ENCODE results near the gene RANBP9. TPM values are rescaled to one million over a fixed set of nuclear protein-coding genes. Genes with fewer than 3 reads are reported as not detected.

The RANBP9 gene
- total and polyA plus RNA-seq, 4 experiments from 2014 or later: 3.4 to 52.9 (median 29.9) TPM

- Mint-ChIP-seq H3K4me1 (peaks cover 8 to 20% (median 12%) of the 10 kb centered on the region in 4 donors), H3K4me3 (peak overlapping the region in 2 of 8 donors; percentile 16 to 66), H3K27me3 (no peaks in the 10 kb centered on the region), H3K36me3 (peaks cover 14 to 27% of the 10 kb centered on the region in 2 donors), H3K27ac (peak overlapping the region in 2 of 7 donors; percentile 32 to 33), H3K9me3 (peaks cover 0 to 1% (median 0%) of the 10 kb centered on the region in 8 donors)
- CTCF ChIA-PET (ENCODE audit: partially characterized antibody): interaction anchor here (0.9 kb wide), 1 partner anchor 11 kb away, joined by 3 read pairs; no protein-coding TSS in a partner anchor
- H3K27me3 ChIP-seq (ENCODE audit: insufficient read depth, low read length): no peaks in the 10 kb centered on the region
- H3K9me3 ChIP-seq (ENCODE audit: control insufficient read depth in 1 of 2, low read length in 2 of 2): no peaks in the 10 kb centered on the region
- DNase-seq: no peak
- H3K4me1 ChIP-seq (ENCODE audit: insufficient read depth, low read length): no peaks in the 10 kb centered on the region
- POLR2A ChIA-PET (ENCODE audit: partially characterized antibody): interaction anchor here (0.7 to 0.9 kb wide), 2 partner anchors 22 to 33 kb away, joined by 3 read pairs; partner anchors contain the start of gene NOL7
- no peak overlapping the region for H3K27ac ChIP-seq (ENCODE audit: low read depth, low read length)
- no peaks in the 10 kb centered on the region for H3K36me3 ChIP-seq (ENCODE audit: insufficient read depth, low read length)
- H3K4me3 ChIP-seq (ENCODE audit: low read length in 2 of 2): no peak overlapping the region
- intact Hi-C loops (cut with micrococcal nuclease): loop anchor here (5.0 kb wide), 1 partner anchor 48 kb away; no protein-coding TSS in a partner anchor
These were observed 62.8 kb downstream of the RANBP9 start for GRCh38 chr6:13648850-13649249.

DNA sequence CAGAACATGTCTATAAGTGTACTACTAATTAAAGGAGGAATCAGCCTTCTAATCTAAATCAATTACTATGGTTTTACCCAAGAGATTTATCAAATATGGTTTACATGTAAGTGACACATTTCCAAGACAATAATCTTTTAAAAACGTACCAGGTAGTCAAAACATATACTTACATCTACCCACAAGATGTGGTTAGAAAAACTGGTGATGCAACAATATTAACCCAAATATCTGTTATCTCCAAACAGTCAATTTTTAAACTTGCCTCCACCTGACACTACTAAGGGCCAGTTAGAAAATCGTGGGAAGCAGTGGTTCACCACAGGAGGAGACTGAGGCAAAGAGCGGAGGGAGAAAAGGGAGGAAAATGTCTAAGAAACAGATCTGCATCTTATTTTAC, 68.5 kb downstream of the RANBP9 start:
- no peak overlapping the region for H3K27ac ChIP-seq (ENCODE audit: low read depth, low read length)
- H3K9me3 ChIP-seq (ENCODE audit: control insufficient read depth in 1 of 2, low read length in 2 of 2): no peaks in the 10 kb centered on the region
- CTCF ChIA-PET (ENCODE audit: partially characterized antibody): no interaction called here
- intact Hi-C loops (cut with micrococcal nuclease): no loop called here
- peaks cover 29% of the 10 kb centered on the region for H3K36me3 ChIP-seq (ENCODE audit: insufficient read depth, low read length)
- H3K27me3 Mint-ChIP-seq: no peaks in the 10 kb centered on the region
- no peak overlapping the region for H3K4me3 Mint-ChIP-seq
- POLR2A ChIA-PET (ENCODE audit: partially characterized antibody): no interaction called here
- peaks cover 12 to 15% (median 14%) of the 10 kb centered on the region in 4 donors for H3K4me1 Mint-ChIP-seq
- H3K36me3 Mint-ChIP-seq: peaks cover 30 to 46% of the 10 kb centered on the region in 2 donors
- H3K4me3 ChIP-seq (ENCODE audit: low read length in 2 of 2): no peak overlapping the region
- no peak for DNase-seq
- no peaks in the 10 kb centered on the region for H3K27me3 ChIP-seq (ENCODE audit: insufficient read depth, low read length)
- H3K27ac Mint-ChIP-seq: peak overlapping the region in 2 of 7 donors; percentile 28 to 36
- H3K4me1 ChIP-seq (ENCODE audit: insufficient read depth, low read length): no peaks in the 10 kb centered on the region
- no peaks in the 10 kb centered on the region for H3K9me3 Mint-ChIP-seq

DNA sequence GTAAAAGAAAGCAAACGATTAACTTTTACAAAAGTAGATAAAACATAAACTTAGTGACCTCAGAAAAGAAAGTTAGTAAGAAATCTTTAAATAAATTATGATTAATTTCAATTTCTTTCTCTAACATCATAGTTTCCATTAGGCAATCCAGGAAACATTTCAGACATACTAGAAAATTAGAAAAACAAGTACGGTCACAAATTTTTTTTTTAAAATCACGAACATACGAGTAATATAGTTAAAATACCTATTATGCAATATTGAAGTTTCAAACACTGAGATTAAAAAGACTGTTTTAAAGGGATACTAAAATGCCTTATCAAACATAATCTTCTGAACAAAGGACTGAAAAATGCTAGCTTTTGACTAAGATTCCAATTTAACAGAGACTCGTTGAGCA, 70.3 kb downstream of the RANBP9 start:
- peaks cover 10% of the 10 kb centered on the region for H3K4me1 ChIP-seq (ENCODE audit: insufficient read depth, low read length)
- H3K9me3 ChIP-seq (ENCODE audit: control insufficient read depth in 1 of 2, low read length in 2 of 2): no peaks in the 10 kb centered on the region
- no peaks in the 10 kb centered on the region for H3K9me3 Mint-ChIP-seq
- intact Hi-C loops (cut with micrococcal nuclease): no loop called here
- no peak for DNase-seq
- POLR2A ChIA-PET (ENCODE audit: partially characterized antibody): interaction anchor here (1.0 kb wide), 1 partner anchor 70 kb away, joined by 3 read pairs; no protein-coding TSS in a partner anchor
- no peaks in the 10 kb centered on the region for H3K27me3 Mint-ChIP-seq
- no peaks in the 10 kb centered on the region for H3K27me3 ChIP-seq (ENCODE audit: insufficient read depth, low read length)
- CTCF ChIA-PET (ENCODE audit: partially characterized antibody): interaction anchor here (1.4 kb wide), 1 partner anchor 26 kb away, joined by 5 read pairs; the partner anchor contains the start of gene NOL7
- peak overlapping the region in 2 of 7 donors; percentile 17 to 22 for H3K27ac Mint-ChIP-seq
- H3K36me3 Mint-ChIP-seq: peaks cover 38 to 56% of the 10 kb centered on the region in 2 donors
- no peak overlapping the region for H3K4me3 Mint-ChIP-seq
- peaks cover 35% of the 10 kb centered on the region for H3K36me3 ChIP-seq (ENCODE audit: insufficient read depth, low read length)
- H3K27ac ChIP-seq (ENCODE audit: low read depth, low read length): no peak overlapping the region
- H3K4me3 ChIP-seq (ENCODE audit: low read length in 2 of 2): no peak overlapping the region
- peaks cover 18 to 30% (median 24%) of the 10 kb centered on the region in 4 donors for H3K4me1 Mint-ChIP-seq

DNA sequence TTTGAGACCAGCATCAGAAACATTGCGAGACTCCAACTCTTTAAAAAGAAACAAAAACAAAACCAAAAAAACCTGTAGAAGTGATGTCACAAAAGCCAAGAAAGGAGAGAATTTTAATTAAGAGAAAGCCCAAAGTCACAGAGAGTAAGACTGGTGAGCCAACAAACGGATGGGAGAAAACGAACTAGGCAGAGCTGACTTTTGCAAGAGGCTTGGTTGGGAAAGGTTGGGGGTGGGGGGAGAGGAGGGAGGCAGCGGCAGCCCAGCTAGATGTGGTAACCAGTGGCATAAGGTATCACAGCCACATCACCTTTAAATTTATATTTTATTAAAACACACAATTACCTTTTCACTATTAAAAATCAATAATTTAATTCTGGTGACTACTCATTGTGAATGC, 73.0 kb downstream of the RANBP9 start:
- intact Hi-C loops (cut with micrococcal nuclease): no loop called here
- ChIA-PET POLR2A (ENCODE audit: partially characterized antibody) (interaction anchor here (0.6 to 0.8 kb wide), 2 partner anchors 17 to 68 kb away, joined by 3 read pairs; no protein-coding TSS in a partner anchor), CTCF (ENCODE audit: partially characterized antibody) (interaction anchor here (1.4 kb wide), 1 partner anchor 186 kb away, joined by 3 read pairs; no protein-coding TSS in a partner anchor)
- Histone ChIP-seq H3K27ac (ENCODE audit: low read depth, low read length) (no peak overlapping the region), H3K36me3 (ENCODE audit: insufficient read depth, low read length) (peaks cover 34% of the 10 kb centered on the region), H3K4me3 (ENCODE audit: low read length in 2 of 2) (no peak overlapping the region), H3K4me1 (ENCODE audit: insufficient read depth, low read length) (peaks cover 18% of the 10 kb centered on the region), H3K9me3 (ENCODE audit: control insufficient read depth in 1 of 2, low read length in 2 of 2) (no peaks in the 10 kb centered on the region), H3K27me3 (ENCODE audit: insufficient read depth, low read length) (no peaks in the 10 kb centered on the region)
- Mint-ChIP-seq H3K9me3 (no peaks in the 10 kb centered on the region), H3K36me3 (peaks cover 48 to 64% of the 10 kb centered on the region in 2 donors), H3K27me3 (no peaks in the 10 kb centered on the region), H3K4me3 (no peak overlapping the region), H3K4me1 (peaks cover 22 to 47% (median 28%) of the 10 kb centered on the region in 4 donors), H3K27ac (peak overlapping the region in 4 of 7 donors; percentile 8 to 81 (median 44))
- DNase-seq: no peak

DNA sequence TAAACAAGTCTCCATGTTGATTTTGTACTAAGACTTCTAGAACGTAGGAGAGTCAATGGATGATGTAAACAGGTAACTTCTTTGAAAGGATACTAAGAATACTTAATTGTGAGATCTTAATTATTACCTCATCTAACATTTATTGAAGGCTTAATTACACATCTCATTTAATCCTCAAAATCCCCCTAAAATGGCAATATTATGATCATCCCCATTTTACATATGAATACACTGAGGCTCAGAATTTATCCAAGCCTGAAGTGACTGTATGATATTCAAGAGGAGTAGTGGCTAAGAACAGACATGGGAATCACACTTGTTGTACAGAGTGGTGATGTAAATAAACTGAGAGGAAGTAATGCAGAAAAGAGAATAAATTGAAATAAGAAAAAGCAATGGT, 73.6 kb downstream of the RANBP9 start:
- POLR2A ChIA-PET (ENCODE audit: partially characterized antibody): interaction anchor here (1.0 kb wide), 1 partner anchor 22 kb away, joined by 3 read pairs; no protein-coding TSS in a partner anchor
- Histone ChIP-seq H3K36me3 (ENCODE audit: insufficient read depth, low read length) (peaks cover 27% of the 10 kb centered on the region), H3K27ac (ENCODE audit: low read depth, low read length) (no peak overlapping the region), H3K4me3 (ENCODE audit: low read length in 2 of 2) (no peak overlapping the region), H3K4me1 (ENCODE audit: insufficient read depth, low read length) (peaks cover 18% of the 10 kb centered on the region), H3K27me3 (ENCODE audit: insufficient read depth, low read length) (no peaks in the 10 kb centered on the region), H3K9me3 (ENCODE audit: control insufficient read depth in 1 of 2, low read length in 2 of 2) (no peaks in the 10 kb centered on the region)
- intact Hi-C loops (cut with micrococcal nuclease): no loop called here
- no peaks in the 10 kb centered on the region for H3K9me3 Mint-ChIP-seq
- H3K27me3 Mint-ChIP-seq: no peaks in the 10 kb centered on the region
- H3K4me1 Mint-ChIP-seq: peaks cover 17 to 42% (median 25%) of the 10 kb centered on the region in 4 donors
- H3K36me3 Mint-ChIP-seq: peaks cover 42 to 61% of the 10 kb centered on the region in 2 donors
- CTCF ChIA-PET (ENCODE audit: partially characterized antibody): interaction anchor here (1.8 kb wide), 1 partner anchor 23 kb away, joined by 6 read pairs; the partner anchor contains the start of gene NOL7
- no peak overlapping the region for H3K4me3 Mint-ChIP-seq
- H3K27ac Mint-ChIP-seq: peak overlapping the region in 4 of 7 donors; percentile 30 to 76 (median 48)
- DNase-seq: no peak

GRCh38 chr6:13635948-13636658, 75.5 kb downstream of the RANBP9 start:
- H3K9me3 ChIP-seq (ENCODE audit: control insufficient read depth in 1 of 2, low read length in 2 of 2): no peaks in the 10 kb centered on the region
- peak overlapping the region in 6 of 7 donors; percentile 13 to 77 (median 46) for H3K27ac Mint-ChIP-seq
- no peaks in the 10 kb centered on the region for H3K27me3 ChIP-seq (ENCODE audit: insufficient read depth, low read length)
- H3K27ac ChIP-seq (ENCODE audit: low read depth, low read length): no peak overlapping the region
- CTCF ChIA-PET (ENCODE audit: partially characterized antibody): interaction anchor here (0.7 to 1.8 kb wide), 6 partner anchors 11 to 59 kb away, joined by 3 to 7 read pairs (median 4); partner anchors contain the start of gene NOL7
- H3K36me3 ChIP-seq (ENCODE audit: insufficient read depth, low read length): peaks cover 31% of the 10 kb centered on the region
- peaks cover 14 to 38% (median 22%) of the 10 kb centered on the region in 4 donors for H3K4me1 Mint-ChIP-seq
- peak in 1 of 5 donors; percentile 5 for DNase-seq
- no peaks in the 10 kb centered on the region for H3K9me3 Mint-ChIP-seq
- no peak overlapping the region for H3K4me3 ChIP-seq (ENCODE audit: low read length in 2 of 2)
- POLR2A ChIA-PET (ENCODE audit: partially characterized antibody): interaction anchor here (1.1 to 2.1 kb wide), 4 partner anchors 21 to 90 kb away, joined by 3 to 10 read pairs (median 6); partner anchors contain the start of genes NOL7 and RANBP9
- intact Hi-C loops (cut with micrococcal nuclease): no loop called here
- peaks cover 18% of the 10 kb centered on the region for H3K4me1 ChIP-seq (ENCODE audit: insufficient read depth, low read length)
- peaks cover 50 to 66% of the 10 kb centered on the region in 2 donors for H3K36me3 Mint-ChIP-seq
- no peak overlapping the region for H3K4me3 Mint-ChIP-seq
- H3K27me3 Mint-ChIP-seq: no peaks in the 10 kb centered on the region

DNA sequence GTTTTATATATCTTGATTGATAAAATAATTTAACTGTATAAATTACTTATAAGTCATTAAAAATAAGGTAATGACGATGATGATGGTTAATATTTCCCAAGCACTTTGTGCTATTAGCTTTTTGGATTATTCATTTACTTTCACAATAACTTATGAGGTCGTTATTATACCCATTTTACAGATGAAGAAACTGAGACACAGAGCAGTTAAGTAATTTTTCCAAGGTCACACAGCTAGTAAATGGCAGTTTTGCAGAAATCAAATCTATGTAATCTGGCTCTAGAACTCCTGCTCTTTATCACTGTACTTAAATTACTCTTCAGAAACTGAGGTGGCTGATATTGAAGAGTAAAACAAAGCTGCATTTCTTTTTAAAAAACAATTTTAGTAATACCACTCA, 78.3 kb downstream of the RANBP9 start:
- Histone ChIP-seq H3K36me3 (ENCODE audit: insufficient read depth, low read length) (peaks cover 33% of the 10 kb centered on the region), H3K27me3 (ENCODE audit: insufficient read depth, low read length) (no peaks in the 10 kb centered on the region), H3K27ac (ENCODE audit: low read depth, low read length) (no peak overlapping the region), H3K9me3 (ENCODE audit: control insufficient read depth in 1 of 2, low read length in 2 of 2) (no peaks in the 10 kb centered on the region), H3K4me3 (ENCODE audit: low read length in 2 of 2) (no peak overlapping the region), H3K4me1 (ENCODE audit: insufficient read depth, low read length) (peaks cover 18% of the 10 kb centered on the region)
- ChIA-PET CTCF (ENCODE audit: partially characterized antibody) (interaction anchor here (0.6 to 1.8 kb wide), 5 partner anchors 9 to 93 kb away, joined by 3 to 9 read pairs (median 3); partner anchors contain the start of genes NOL7 and RANBP9), POLR2A (ENCODE audit: partially characterized antibody) (interaction anchor here (1.0 to 1.9 kb wide), 5 partner anchors 9 to 79 kb away, joined by 3 to 4 read pairs (median 3); partner anchors contain the start of gene NOL7)
- no peak overlapping the region for H3K27ac Mint-ChIP-seq
- no peaks in the 10 kb centered on the region for H3K9me3 Mint-ChIP-seq
- peaks cover 47 to 70% of the 10 kb centered on the region in 2 donors for H3K36me3 Mint-ChIP-seq
- H3K4me1 Mint-ChIP-seq: peaks cover 18 to 41% (median 24%) of the 10 kb centered on the region in 4 donors
- no peak for DNase-seq
- H3K4me3 Mint-ChIP-seq: no peak overlapping the region
- no peaks in the 10 kb centered on the region for H3K27me3 Mint-ChIP-seq
- intact Hi-C loops (cut with micrococcal nuclease): no loop called here
